WTC11 (cell line): Measurements from ENCODE around the gene CDKN2AIP.

Experiments
- ATF1 ChIP-seq: sonication (generic); formaldehyde crosslinking; IDR thresholded peaks from 2 replicates; pipeline ENCODE4 v1.8.1; 2023; ENCODE audit warnings: mild to moderate bottlenecking, moderate library complexity, missing genetic modification reagents
- CTCF ChIP-seq: fragments of 200-600 bp; IDR thresholded peaks from 2 replicates; pipeline ENCODE4 v1.8.0; 2022; ENCODE audit warnings: antibody characterized with exemption
- E2F1 ChIP-seq: sonication (generic); formaldehyde crosslinking; IDR thresholded peaks from 2 replicates; pipeline ENCODE4 v1.8.0; 2022; ENCODE audit warnings: mild to moderate bottlenecking, missing genetic modification reagents
- FOXJ3 ChIP-seq: sonication (generic); formaldehyde crosslinking; IDR thresholded peaks from 2 replicates; pipeline ENCODE4 v1.9.0; 2021; ENCODE audit warnings: missing genetic modification reagents, mild to moderate bottlenecking, borderline replicate concordance
- IRF2 ChIP-seq: sonication (generic); formaldehyde crosslinking; IDR thresholded peaks from 2 replicates; pipeline ENCODE4 v1.8.0; 2022; ENCODE audit warnings: low read depth, missing genetic modification reagents, borderline replicate concordance
- KAT7 ChIP-seq: sonication (generic); formaldehyde crosslinking; IDR thresholded peaks from 2 replicates; pipeline ENCODE4 v1.8.1; 2023; ENCODE audit warnings: missing genetic modification reagents, mild to moderate bottlenecking, borderline replicate concordance
- USF2 ChIP-seq: sonication (generic); formaldehyde crosslinking; IDR thresholded peaks from 2 replicates; pipeline ENCODE4 v1.8.1; 2023; ENCODE audit warnings: mild to moderate bottlenecking, missing genetic modification reagents, moderate library complexity
- TF ChIP-seq, protein P1 (sequence below): sonication (generic); formaldehyde crosslinking; conservative IDR thresholded peaks from 2 replicates; pipeline ENCODE4 v1.8.1; 2022; ENCODE audit warnings: mild to moderate bottlenecking, missing genetic modification reagents

GRCh38 chr4:183467246-183467645 lies 22.8 kb downstream of the CDKN2AIP start:
- no peak for TF ChIP-seq USF2
- TF ChIP-seq ATF1 (CRISPR knock-in tag): no peak
- no peak for TF ChIP-seq CTCF
- TF ChIP-seq FOXJ3: no peak
- no peak for TF ChIP-seq IRF2 (CRISPR knock-in tag)
- TF ChIP-seq E2F1 (CRISPR knock-in tag): no peak
- TF ChIP-seq KAT7 (CRISPR knock-in tag): no peak
- TF ChIP-seq, protein P1, sequence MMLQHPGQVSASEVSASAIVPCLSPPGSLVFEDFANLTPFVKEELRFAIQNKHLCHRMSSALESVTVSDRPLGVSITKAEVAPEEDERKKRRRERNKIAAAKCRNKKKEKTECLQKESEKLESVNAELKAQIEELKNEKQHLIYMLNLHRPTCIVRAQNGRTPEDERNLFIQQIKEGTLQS (CRISPR knock-in tag): no peak
